ENCODE data around the gene COQ3.

- TF ChIP-seq CTCF (conservative IDR thresholded peaks at IDR 0.05 in 1 of 2, IDR thresholded peaks at IDR 0.05 in 1 of 2; ENCODE audit: extremely low read depth in 1 of 2, insufficient read depth in 1 of 2, low read depth in 1 of 2, low read length in 2 of 2) = peak; percentile 80 to 83
- TF ChIP-seq EZH2 (IDR thresholded peaks at IDR 0.05; ENCODE audit: borderline replicate concordance, low read length) = no peak
Observed at GRCh38 chr6:99330159-99330558, 63.8 kb downstream of the COQ3 start.
